DND-41 (cell line): Measurements from ENCODE around the gene PTPRR.

ENCODE experiments used
- CTCF ChIP-seq: IDR thresholded peaks from 2 replicates; pipeline ENCODE4 v1.5.1; 2012; ENCODE audit warnings: borderline replicate concordance, low read length, moderate library complexity, mild to moderate bottlenecking; ENCODE audit not compliant: poor library complexity, severe bottlenecking; ENCODE audit errors: extremely low read depth
- EZH2 ChIP-seq: IDR thresholded peaks from 3 replicates; pipeline ENCODE4 v1.6.1; 2012; ENCODE audit warnings: borderline replicate concordance, low read depth, mild to moderate bottlenecking, moderate library complexity, low read length, inconsistent platforms; ENCODE audit not compliant: severe bottlenecking

- TF ChIP-seq CTCF, result no peak
- TF ChIP-seq EZH2, result no peak
These were observed 44.5 kb upstream of the PTPRR start for GRCh38 chr12:70964867-70965510.
